Bone marrow (tissue), 2 donors: ENCODE measurements around the gene CCDC15.
"Not testable (repeated sequence)": the region's sequence is repeated elsewhere in the genome, so short reads cannot be mapped to it uniquely, and the experiment has no call there.

Source experiments
- DNase-seq, 2 donors: peaks; one replicate each; lab custom pipeline; 2025; lab: John Stamatoyannopoulos, UW

CCDC15 gene

DNA sequence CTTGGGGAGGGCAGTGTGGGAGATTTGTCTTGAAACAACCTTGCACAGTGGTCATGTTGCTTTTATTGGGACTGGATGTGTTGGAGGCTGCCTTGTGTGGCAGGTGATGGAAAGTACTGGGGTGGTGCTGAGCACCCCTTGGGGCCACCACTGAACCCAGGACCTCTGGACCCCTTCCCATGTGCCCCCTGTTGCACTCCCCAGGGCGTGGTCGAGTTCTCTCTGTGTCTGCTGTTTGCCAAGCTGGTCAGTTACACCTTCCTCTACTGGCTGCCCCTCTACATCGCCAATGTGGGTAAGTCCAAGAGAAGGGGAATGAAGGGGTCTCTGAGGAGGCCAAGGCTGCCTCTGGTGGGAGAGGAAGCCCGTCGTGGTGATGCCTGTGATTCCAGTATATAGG lies 128.0 kb downstream of the CCDC15 start:
- no peak for DNase-seq

DNA sequence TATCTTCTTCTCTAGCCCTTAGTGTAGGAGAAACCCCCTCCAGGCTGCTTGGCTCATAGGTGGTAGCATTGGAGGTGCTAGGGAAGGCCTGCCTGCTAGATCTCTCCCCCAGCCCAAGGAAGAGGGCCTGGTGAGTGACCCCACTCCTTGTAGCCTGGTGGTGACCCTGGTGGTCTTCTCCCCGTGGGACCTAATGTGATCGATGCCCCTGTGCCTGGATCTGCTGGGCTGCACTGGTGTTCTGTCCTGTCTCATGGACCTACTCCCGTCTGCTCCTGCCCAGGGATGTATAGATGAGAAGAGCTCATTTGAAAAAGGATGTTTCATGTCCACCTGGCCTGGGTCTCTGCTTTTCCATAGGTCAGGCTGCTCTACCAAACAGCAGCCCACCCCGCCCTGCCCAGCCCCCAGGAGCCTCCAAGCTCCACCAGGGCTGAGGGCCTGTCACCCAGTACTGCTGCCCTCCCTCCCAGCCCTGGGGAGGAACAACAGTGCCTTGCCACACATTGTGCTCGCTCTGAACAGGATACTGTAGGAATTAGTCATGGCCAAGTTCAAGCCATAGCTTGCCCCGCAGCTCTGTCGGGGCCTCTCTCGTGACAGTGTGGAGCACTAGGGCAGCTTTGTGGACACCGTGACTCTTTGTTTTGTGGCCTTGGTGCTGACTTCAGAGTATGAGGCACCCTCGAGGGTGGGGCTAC lies 128.8 kb downstream of the CCDC15 start:
- DNase-seq, result no peak

DNA sequence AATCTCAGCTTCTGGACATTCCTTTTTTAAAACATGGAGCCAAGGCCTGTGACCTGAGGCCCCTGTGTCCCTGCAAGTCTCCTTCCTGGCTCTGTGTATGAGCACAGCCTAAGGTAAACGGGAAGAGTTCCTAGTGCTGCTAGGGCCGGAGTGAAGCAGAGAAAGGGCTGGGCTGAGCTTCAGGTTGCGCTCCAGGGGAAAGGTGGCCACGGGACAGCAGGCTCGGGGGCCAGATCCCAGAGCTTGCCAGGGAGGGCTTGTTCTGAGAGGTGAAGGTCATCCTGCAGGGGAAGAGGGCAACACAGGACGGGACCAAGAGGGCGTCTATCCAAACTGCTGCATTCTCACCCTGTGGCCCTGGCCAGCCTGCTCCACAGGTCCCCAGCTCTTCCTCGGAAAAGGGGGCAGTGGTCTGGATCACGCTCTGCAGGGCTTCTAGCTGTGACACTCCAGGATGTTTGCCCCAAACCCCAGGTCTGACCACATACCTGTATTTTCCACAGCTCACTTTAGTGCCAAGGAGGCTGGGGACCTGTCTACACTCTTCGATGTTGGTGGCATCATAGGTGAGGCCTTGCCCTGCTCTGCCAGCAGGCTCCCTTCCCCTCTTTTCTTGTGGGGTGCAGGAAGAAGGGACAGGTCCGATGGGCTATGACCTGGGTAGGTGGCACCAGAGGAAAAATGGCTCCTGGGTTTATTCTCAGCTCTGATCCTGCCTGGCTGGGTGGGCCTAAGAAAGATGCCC lies 129.5 kb downstream of the CCDC15 start:
- DNase-seq, result no peak

DNA sequence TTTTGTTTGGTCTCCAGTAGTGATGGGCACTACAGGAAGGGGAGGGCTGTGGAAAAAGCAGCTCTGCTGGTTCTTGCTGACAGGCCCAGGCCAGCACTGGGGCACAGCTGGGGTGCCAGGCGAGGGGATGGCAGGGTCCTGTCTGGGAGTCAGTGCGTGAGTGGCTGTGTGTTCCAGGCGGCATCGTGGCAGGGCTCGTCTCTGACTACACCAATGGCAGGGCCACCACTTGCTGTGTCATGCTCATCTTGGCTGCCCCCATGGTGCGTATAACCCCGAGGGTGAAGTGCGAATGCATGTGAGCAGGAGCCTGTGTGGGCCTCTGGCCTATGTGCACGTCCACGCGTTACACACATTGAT lies 130.0 kb downstream of the CCDC15 start:
- DNase-seq, result no peak

DNA sequence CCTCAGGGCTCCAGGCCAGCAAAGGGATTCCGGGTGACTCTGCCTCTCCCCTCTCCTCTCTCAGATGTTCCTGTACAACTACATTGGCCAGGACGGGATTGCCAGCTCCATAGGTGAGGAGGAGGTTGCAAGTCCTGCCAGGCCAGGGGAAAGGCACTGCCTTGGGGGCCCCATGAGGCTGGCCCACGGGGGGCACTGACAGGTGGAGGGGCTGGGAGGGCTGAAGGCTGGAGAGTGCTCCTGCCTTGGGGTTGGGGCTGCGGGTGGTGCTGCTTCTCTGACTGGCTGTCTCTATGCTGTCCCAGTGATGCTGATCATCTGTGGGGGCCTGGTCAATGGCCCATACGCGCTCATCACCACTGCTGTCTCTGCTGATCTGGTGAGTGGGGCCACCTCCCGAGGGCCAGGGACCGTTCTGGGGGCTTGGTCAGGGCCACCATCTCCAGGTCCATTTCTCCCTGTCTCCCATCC lies 130.8 kb downstream of the CCDC15 start:
- DNase-seq, result no peak

DNA sequence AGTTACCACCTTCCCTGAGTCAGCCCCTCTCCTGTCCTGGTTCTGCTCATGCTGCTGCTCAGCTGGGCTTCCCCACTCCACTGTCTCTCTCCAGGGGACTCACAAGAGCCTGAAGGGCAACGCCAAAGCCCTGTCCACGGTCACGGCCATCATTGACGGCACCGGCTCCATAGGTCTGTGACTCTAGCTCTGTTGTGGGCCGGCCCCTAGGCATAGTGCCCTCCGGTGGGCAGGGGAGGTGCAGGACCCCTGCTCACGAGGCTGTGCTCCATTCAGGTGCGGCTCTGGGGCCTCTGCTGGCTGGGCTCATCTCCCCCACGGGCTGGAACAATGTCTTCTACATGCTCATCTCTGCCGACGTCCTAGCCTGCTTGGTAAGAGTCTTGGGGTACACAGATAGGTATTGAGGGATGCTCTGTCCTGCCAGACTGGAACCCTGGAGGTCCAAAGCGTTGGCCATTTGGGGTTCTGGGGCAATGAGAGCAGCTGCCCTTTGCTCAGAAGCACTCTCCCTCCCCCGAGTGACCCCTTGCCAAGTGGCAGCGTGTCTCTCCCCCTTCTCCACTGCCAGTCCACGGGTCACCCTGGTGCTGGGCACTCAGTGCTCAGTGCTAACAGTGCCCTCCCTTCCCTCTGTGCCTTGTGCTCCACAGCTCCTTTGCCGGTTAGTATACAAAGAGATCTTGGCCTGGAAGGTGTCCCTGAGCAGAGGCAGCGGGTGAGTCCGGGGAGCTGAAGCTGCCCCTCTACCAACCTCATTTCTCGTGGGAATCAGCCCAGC lies 131.5 kb downstream of the CCDC15 start:
- DNase-seq, result no peak

DNA sequence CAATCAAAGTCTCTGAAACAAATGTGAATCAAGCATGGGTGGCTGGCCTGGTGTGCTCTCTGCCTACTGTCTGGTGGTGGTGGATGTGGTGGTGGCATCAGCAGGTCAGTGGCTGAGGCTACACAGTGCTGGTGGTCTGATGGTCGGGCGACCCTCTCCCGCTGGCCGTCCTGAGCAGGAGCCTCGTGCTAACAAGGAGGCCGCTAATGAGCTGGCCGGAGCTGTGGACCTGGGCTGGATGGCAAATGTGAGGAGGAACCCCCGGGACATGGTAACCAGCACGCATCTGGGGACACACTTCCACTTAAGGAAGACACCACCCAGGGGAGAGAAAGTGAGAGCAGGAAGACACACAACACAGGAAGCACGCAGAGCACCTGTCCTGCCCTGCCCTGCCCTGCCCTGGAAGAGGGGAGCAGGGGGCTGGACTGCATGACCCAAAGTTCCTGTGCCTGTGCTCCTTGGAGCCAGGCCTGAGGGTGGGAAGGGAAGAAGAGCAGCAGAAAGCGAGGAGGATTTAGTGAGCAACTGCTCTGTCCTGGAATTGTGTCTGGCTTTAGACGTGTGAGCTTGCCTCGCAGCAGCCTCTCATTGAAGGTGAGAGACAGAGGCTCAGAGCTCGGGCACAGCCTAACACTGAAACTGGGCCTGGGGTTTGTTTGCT lies 132.8 kb downstream of the CCDC15 start:
- no peak for DNase-seq

DNA sequence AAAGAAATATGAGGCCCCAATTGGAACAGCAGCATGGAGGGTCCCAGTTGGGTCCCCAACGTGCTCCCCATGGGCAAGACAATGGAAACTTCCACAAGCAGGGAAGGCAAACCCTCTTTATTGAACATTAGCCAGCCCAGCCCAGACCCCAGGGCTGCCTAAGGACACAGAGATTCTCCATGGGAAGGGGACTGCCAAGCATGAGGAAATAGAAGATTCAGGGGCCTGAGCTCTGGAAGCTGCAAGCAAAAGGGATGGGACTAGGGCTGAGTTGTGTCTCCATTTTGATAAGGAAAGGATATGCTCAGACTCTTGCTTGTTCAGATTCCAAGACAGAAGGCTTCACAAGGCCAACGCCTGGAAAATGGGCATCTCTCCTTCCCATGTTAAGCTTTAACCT lies 134.1 kb downstream of the CCDC15 start:
- no peak for DNase-seq

DNA sequence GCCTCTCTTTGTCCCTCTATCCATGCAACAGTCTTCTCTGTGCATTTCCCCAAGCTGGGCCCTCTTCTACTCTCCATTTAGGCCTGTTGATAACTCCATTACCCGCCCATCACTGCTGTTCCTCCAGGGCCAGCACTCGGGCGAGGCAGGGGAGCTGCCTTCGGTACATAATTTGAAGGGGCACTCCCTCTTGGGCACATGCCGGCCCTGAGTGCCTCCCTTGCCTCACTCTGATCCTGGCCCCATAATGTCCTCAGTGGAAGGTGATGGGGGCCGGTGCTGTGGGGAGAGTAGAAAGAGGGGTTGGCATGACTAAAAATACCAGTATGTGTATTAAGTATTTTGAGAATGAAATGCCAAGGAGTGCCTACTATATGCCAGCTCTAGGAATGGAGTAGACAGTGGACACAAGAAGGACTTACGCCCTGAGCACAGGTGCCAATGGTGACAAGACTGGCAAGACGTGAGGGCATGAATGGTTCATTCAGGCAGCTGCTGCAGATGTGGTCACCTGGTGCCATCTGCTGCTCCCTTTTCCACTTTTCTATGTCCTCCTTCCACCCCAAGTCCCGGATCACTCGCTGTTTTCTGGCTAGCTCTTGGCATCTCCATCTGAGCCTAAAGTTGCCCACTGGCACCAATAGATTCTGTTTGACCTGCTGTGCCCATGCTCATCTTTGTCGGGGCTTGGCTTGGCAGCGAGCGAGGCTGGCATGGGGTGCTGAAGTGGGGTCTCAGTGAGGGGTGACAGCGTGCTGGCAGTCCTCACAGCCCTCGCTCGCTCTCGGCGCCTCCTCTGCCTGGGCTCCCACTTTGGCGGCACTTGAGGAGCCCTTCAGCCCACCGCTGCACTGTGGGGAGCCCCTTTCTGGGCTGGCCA lies 134.8 kb downstream of the CCDC15 start:
- no peak for DNase-seq

DNA sequence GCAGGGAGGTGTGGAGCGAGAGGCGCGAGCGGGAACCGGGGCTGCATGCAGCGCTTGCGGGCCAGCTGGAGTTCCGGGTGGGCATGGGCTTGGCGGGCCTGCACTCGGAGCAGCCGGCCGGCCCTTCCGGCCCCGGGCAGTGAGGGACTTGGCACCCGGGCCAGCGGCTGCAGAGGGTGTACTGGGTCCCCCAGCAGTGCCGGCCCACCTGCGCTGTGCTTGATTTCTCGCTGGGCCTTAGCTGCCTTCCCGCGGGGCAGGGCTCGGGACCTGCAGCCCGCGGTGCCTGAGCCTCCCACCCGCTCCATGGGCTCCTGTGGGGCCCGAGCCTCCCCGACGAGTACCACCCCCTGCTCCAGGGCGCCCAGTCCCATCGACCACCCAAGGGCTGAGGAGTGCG lies 135.5 kb downstream of the CCDC15 start:
- not testable (repeated sequence) for DNase-seq

DNA sequence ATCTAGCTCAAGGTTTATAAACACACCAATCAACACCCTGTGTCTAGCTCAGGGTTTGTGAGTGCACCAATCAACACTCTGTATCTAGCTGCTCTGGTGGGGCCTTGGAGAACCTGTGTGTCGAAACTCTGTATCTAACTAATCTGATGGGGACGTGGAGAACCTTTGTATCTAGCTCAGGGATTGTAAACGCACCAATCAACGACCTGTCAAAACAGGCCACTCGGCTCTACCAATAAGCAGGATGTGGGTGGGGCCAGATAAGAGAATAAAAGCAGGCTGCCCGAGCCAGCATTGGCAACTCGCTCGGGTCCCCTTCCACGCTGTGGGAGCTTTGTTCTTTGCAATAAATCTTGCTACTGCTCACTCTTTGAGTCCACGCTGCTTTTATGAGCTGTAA lies 136.1 kb downstream of the CCDC15 start:
- DNase-seq, result not testable (repeated sequence)

DNA sequence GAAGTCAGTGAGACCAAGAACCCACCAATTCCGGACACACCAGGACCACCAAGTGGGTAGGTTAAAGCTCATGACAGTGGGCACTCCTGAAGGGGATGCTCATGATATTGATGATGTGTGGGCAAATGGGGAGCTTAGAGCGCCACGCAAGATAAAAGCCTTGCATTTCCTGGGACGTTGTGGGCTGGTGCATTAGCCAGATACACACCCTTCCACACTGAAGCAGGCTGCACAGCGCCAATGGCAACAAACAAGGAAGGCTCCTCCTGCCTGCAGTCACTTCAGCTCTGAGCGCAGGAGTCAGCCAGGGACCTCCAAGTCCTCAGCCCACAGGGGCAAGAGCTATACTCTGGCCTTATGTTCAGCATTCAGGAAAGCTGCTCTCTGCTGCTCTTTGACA lies 136.8 kb downstream of the CCDC15 start:
- DNase-seq, result no peak
